Type B pancreatic cell (in vitro differentiated cells): Measurements from ENCODE around the gene MARCOL. TPM values are rescaled to one million over a fixed set of nuclear protein-coding genes. Genes with fewer than 3 reads are reported as not detected.

Experiments
- DNase-seq: peaks from one replicate; pipeline ENCODE4 v3.0.0; 2021; ENCODE audit warnings: mixed read lengths; ENCODE audit not compliant: unreplicated experiment; ENCODE audit errors: extremely low spot score
- H3K27ac Mint-ChIP-seq: 2 replicates; pipeline ENCODE4 v1.8.0; 2021; ENCODE audit warnings: mild to moderate bottlenecking, mixed read lengths
- H3K27me3 Mint-ChIP-seq: 2 replicates; pipeline ENCODE4 v1.8.0; 2021; ENCODE audit warnings: mixed read lengths
- H3K36me3 Mint-ChIP-seq: 2 replicates; pipeline ENCODE4 v1.8.0; 2021; ENCODE audit warnings: mixed read lengths
- H3K4me1 Mint-ChIP-seq: one replicate; pipeline ENCODE4 v1.8.0; 2021; ENCODE audit warnings: mixed read lengths; ENCODE audit not compliant: unreplicated experiment
- H3K4me3 Mint-ChIP-seq: 2 replicates; pipeline ENCODE4 v1.8.0; 2021; ENCODE audit warnings: mild to moderate bottlenecking, mixed read lengths
- H3K9me3 Mint-ChIP-seq: 2 replicates; pipeline ENCODE4 v1.8.0; 2021; ENCODE audit warnings: mixed read lengths
- CTCF ChIP-seq: fragments of 200-600 bp; sonication (generic); conservative IDR thresholded peaks from 2 replicates; pipeline ENCODE4 v1.5.0; 2021; ENCODE audit warnings: antibody characterized with exemption, mild to moderate bottlenecking
- total RNA-seq: library from RNA; stranded (reverse); gene quantifications from 2 replicates; pipeline ENCODE4 v1.2.1, GENCODE V29; 2021; ENCODE audit warnings: low replicate concordance

Gene MARCOL
- total RNA-seq, 1 donor from 2014 or later = not detected

GRCh38 chr5:148214665-148215185 lies 23.6 kb upstream of the MARCOL start:
- H3K4me3 Mint-ChIP-seq = no peak overlapping the region
- H3K27ac Mint-ChIP-seq = no peak overlapping the region
- no peak for TF ChIP-seq CTCF
- H3K36me3 Mint-ChIP-seq = no peaks in the 10 kb centered on the region
- no peaks in the 10 kb centered on the region for H3K27me3 Mint-ChIP-seq
- H3K4me1 Mint-ChIP-seq = no peaks in the 10 kb centered on the region
- no peaks in the 10 kb centered on the region for H3K9me3 Mint-ChIP-seq
- no peak for DNase-seq

- DNase-seq = no peak
- no peaks in the 10 kb centered on the region for H3K4me1 Mint-ChIP-seq
- H3K27me3 Mint-ChIP-seq = peaks cover 5% of the 10 kb centered on the region
- no peak overlapping the region for H3K4me3 Mint-ChIP-seq
- no peaks in the 10 kb centered on the region for H3K36me3 Mint-ChIP-seq
- no peaks in the 10 kb centered on the region for H3K9me3 Mint-ChIP-seq
- no peak overlapping the region for H3K27ac Mint-ChIP-seq
- no peak for TF ChIP-seq CTCF
Observed at GRCh38 chr5:148221508-148221907, 16.8 kb upstream of the MARCOL start.

- H3K27ac Mint-ChIP-seq = no peak overlapping the region
- no peak for TF ChIP-seq CTCF
- no peaks in the 10 kb centered on the region for H3K9me3 Mint-ChIP-seq
- DNase-seq = no peak
- peaks cover 5% of the 10 kb centered on the region for H3K27me3 Mint-ChIP-seq
- no peaks in the 10 kb centered on the region for H3K36me3 Mint-ChIP-seq
- H3K4me3 Mint-ChIP-seq = no peak overlapping the region
- no peaks in the 10 kb centered on the region for H3K4me1 Mint-ChIP-seq
Observed at GRCh38 chr5:148224117-148224742, 14.1 kb upstream of the MARCOL start.

- Mint-ChIP-seq H3K27ac (no peak overlapping the region), H3K4me3 (no peak overlapping the region), H3K27me3 (no peaks in the 10 kb centered on the region), H3K9me3 (no peaks in the 10 kb centered on the region), H3K4me1 (no peaks in the 10 kb centered on the region), H3K36me3 (no peaks in the 10 kb centered on the region)
- DNase-seq = no peak
- no peak for TF ChIP-seq CTCF
Observed at GRCh38 chr5:148228392-148228984, 9.8 kb upstream of the MARCOL start.

- no peak overlapping the region for H3K4me3 Mint-ChIP-seq
Observed at GRCh38 chr5:148229840-148230239, 8.5 kb upstream of the MARCOL start.

More at GRCh38 chr5:148229840-148230239, 8.5 kb upstream of the MARCOL start:
- TF ChIP-seq CTCF = no peak
- Mint-ChIP-seq H3K36me3 (no peaks in the 10 kb centered on the region), H3K4me1 (no peaks in the 10 kb centered on the region), H3K9me3 (no peaks in the 10 kb centered on the region), H3K27me3 (no peaks in the 10 kb centered on the region), H3K27ac (no peak overlapping the region)
- no peak for DNase-seq
